Osteocyte (in vitro differentiated cells): ENCODE data around the gene FIGNL2. TPM values are rescaled to one million over a fixed set of nuclear protein-coding genes. Genes with fewer than 3 reads are reported as not detected.

Experiments used
- DNase-seq: peaks from one replicate; pipeline ENCODE4 v3.0.0; 2021; ENCODE audit warnings: mixed read lengths; ENCODE audit not compliant: unreplicated experiment; ENCODE audit errors: extremely low spot score
- H3K27ac Mint-ChIP-seq: one replicate; pipeline ENCODE4 v1.8.0; 2021; ENCODE audit warnings: mild to moderate bottlenecking, mixed read lengths; ENCODE audit not compliant: unreplicated experiment
- H3K27me3 Mint-ChIP-seq: one replicate; pipeline ENCODE4 v1.8.0; 2021; ENCODE audit warnings: mixed read lengths; ENCODE audit not compliant: unreplicated experiment
- H3K36me3 Mint-ChIP-seq: one replicate; pipeline ENCODE4 v1.8.0; 2021; ENCODE audit warnings: mixed read lengths; ENCODE audit not compliant: unreplicated experiment
- H3K4me1 Mint-ChIP-seq: one replicate; pipeline ENCODE4 v1.8.0; 2021; ENCODE audit warnings: mixed read lengths; ENCODE audit not compliant: unreplicated experiment
- H3K4me3 Mint-ChIP-seq: one replicate; pipeline ENCODE4 v1.8.0; 2021; ENCODE audit warnings: mild to moderate bottlenecking, moderate library complexity, mixed read lengths; ENCODE audit not compliant: unreplicated experiment
- H3K9me3 Mint-ChIP-seq: one replicate; pipeline ENCODE4 v1.8.0; 2021; ENCODE audit warnings: mixed read lengths; ENCODE audit not compliant: unreplicated experiment
- CTCF ChIP-seq: fragments of 200-600 bp; sonication (generic); IDR thresholded peaks from 2 replicates; pipeline ENCODE4 v1.5.0; 2021; ENCODE audit warnings: antibody characterized with exemption, mild to moderate bottlenecking, moderate library complexity
- total RNA-seq: library from RNA; stranded (reverse); gene quantifications from 2 replicates; pipeline ENCODE4 v1.2.1, GENCODE V29; 2021

Gene FIGNL2
- total RNA-seq, 1 donor from 2014 or later = 0.08 TPM

GRCh38 chr12:51823875-51824565 lies 24.5 kb downstream of the FIGNL2 start:
- H3K27me3 Mint-ChIP-seq = no peaks in the 10 kb centered on the region
- H3K4me3 Mint-ChIP-seq = no peak overlapping the region
- H3K9me3 Mint-ChIP-seq = no peaks in the 10 kb centered on the region
- no peaks in the 10 kb centered on the region for H3K36me3 Mint-ChIP-seq
- H3K27ac Mint-ChIP-seq = no peak overlapping the region
- no peak for DNase-seq
- TF ChIP-seq CTCF = peak; percentile 74
- H3K4me1 Mint-ChIP-seq = peaks cover 2% of the 10 kb centered on the region

GRCh38 chr12:51822956-51823355 lies 25.6 kb downstream of the FIGNL2 start:
- no peak overlapping the region for H3K27ac Mint-ChIP-seq
- DNase-seq = no peak
- H3K27me3 Mint-ChIP-seq = no peaks in the 10 kb centered on the region
- no peaks in the 10 kb centered on the region for H3K36me3 Mint-ChIP-seq
- peaks cover 8% of the 10 kb centered on the region for H3K4me1 Mint-ChIP-seq
- no peaks in the 10 kb centered on the region for H3K9me3 Mint-ChIP-seq
- no peak for TF ChIP-seq CTCF
- no peak overlapping the region for H3K4me3 Mint-ChIP-seq

- Mint-ChIP-seq H3K27me3 (no peaks in the 10 kb centered on the region), H3K36me3 (no peaks in the 10 kb centered on the region), H3K27ac (no peak overlapping the region), H3K4me3 (no peak overlapping the region), H3K4me1 (peaks cover 8% of the 10 kb centered on the region), H3K9me3 (no peaks in the 10 kb centered on the region)
- no peak for TF ChIP-seq CTCF
- no peak for DNase-seq
These were observed 26.3 kb downstream of the FIGNL2 start for GRCh38 chr12:51822261-51822616.

GRCh38 chr12:51821440-51822260 lies 26.9 kb downstream of the FIGNL2 start:
- H3K36me3 Mint-ChIP-seq = no peaks in the 10 kb centered on the region
- peaks cover 8% of the 10 kb centered on the region for H3K4me1 Mint-ChIP-seq
- H3K27me3 Mint-ChIP-seq = no peaks in the 10 kb centered on the region
- no peak for TF ChIP-seq CTCF
- DNase-seq = no peak
- no peaks in the 10 kb centered on the region for H3K9me3 Mint-ChIP-seq
- no peak overlapping the region for H3K27ac Mint-ChIP-seq
- no peak overlapping the region for H3K4me3 Mint-ChIP-seq
